HG03103 (cell line): ENCODE data around the gene PCDHB6.
"Not testable (repeated sequence)": the region's sequence is repeated elsewhere in the genome, so short reads cannot be mapped to it uniquely, and the experiment has no call there.

ENCODE experiments used
- ATAC-seq: cut with Tn5 transposase; IDR thresholded peaks from one replicate; pipeline ENCODE4 v1.9.1; 2021; ENCODE audit warnings: low read depth; ENCODE audit not compliant: unreplicated experiment

The PCDHB6 gene

GRCh38 chr5:141157356-141157755, 7.5 kb downstream of the PCDHB6 start:
- not testable (repeated sequence) for ATAC-seq

GRCh38 chr5:141157901-141158300, 8.0 kb downstream of the PCDHB6 start:
- not testable (repeated sequence) for ATAC-seq

- ATAC-seq, result no peak
Measured at GRCh38 chr5:141172381-141173204, 22.7 kb downstream of the PCDHB6 start, which contains the start of gene PCDHB7. PCDHB7 (plus strand) TSS chr5:141172644; CDS start chr5:141172836, 192 bp downstream.

- ATAC-seq, result not testable (repeated sequence)
Measured at GRCh38 chr5:141174291-141175104, 24.6 kb downstream of the PCDHB6 start.

- no peak for ATAC-seq
Measured at GRCh38 chr5:141175933-141176332, 26.1 kb downstream of the PCDHB6 start.

- ATAC-seq, result not testable (repeated sequence)
Measured at GRCh38 chr5:141177577-141178191, 27.8 kb downstream of the PCDHB6 start, which contains the start of gene PCDHB8. PCDHB8 (plus strand) TSS chr5:141177790; CDS start chr5:141178035, 245 bp downstream.

GRCh38 chr5:141179371-141179770, 29.5 kb downstream of the PCDHB6 start:
- ATAC-seq, result not testable (repeated sequence)

- ATAC-seq, result not testable (repeated sequence)
Measured at GRCh38 chr5:141179876-141180275, 30.0 kb downstream of the PCDHB6 start.

- no peak for ATAC-seq
Measured at GRCh38 chr5:141180313-141180712, 30.5 kb downstream of the PCDHB6 start.

- ATAC-seq, result no peak
Measured at GRCh38 chr5:141182248-141182647, 32.4 kb downstream of the PCDHB6 start, which contains the start of gene PCDHB16. PCDHB16 (plus strand) TSS chr5:141182387; CDS start chr5:141182560, 173 bp downstream.

GRCh38 chr5:141184117-141184855, 34.4 kb downstream of the PCDHB6 start:
- not testable (repeated sequence) for ATAC-seq

- ATAC-seq, result no peak
Measured at GRCh38 chr5:141186897-141187512, 37.1 kb downstream of the PCDHB6 start, which contains the start of gene PCDHB9. PCDHB9 (plus strand) TSS chr5:141187161; CDS start chr5:141187319, 158 bp downstream.

- not testable (repeated sequence) for ATAC-seq
Measured at GRCh38 chr5:141188682-141189081, 38.8 kb downstream of the PCDHB6 start.

- not testable (repeated sequence) for ATAC-seq
Measured at GRCh38 chr5:141189131-141189530, 39.3 kb downstream of the PCDHB6 start.

GRCh38 chr5:141192110-141192725, 42.4 kb downstream of the PCDHB6 start, which contains the start of gene PCDHB10:
PCDHB10 (plus strand) TSS chr5:141192353; CDS start chr5:141192553, 200 bp downstream.
- ATAC-seq, result no peak

- not testable (repeated sequence) for ATAC-seq
Measured at GRCh38 chr5:141194332-141194731, 44.5 kb downstream of the PCDHB6 start.

- no peak for ATAC-seq
Measured at GRCh38 chr5:141196363-141196762, 46.5 kb downstream of the PCDHB6 start.

GRCh38 chr5:141199359-141200235, 49.7 kb downstream of the PCDHB6 start, which contains the start of gene PCDHB11:
PCDHB11 (plus strand) TSS chr5:141199627; CDS start chr5:141199775, 148 bp downstream.
- ATAC-seq, result no peak
